ENCODE results near the gene PSG6.
"Not testable (repeated sequence)": the region's sequence is repeated elsewhere in the genome, so short reads cannot be mapped to it uniquely, and the experiment has no call there.

PSG6 gene

GRCh38 chr19:42917634-42918033 lies at the start of gene PSG6:
PSG6 (minus strand) TSS chr19:42917894; CDS start chr19:42917792, 102 bp downstream.
- H3K9me3 ChIP-seq; H3K4me3 ChIP-seq; H3K27ac ChIP-seq; H3K27me3 ChIP-seq; intact Hi-C loops (cut with DNase I; ENCODE audit: low total_unique reads); H3K36me3 ChIP-seq; H3K4me1 ChIP-seq: not testable (repeated sequence)
- DNase-seq: peak in 1 of 2 donors; percentile 23

- no peak overlapping the region for H3K4me3 ChIP-seq
- H3K9me3 ChIP-seq: no peaks in the 10 kb centered on the region
- TF ChIP-seq CTCF (IDR thresholded peaks at IDR 0.05): no peak
- no peaks in the 10 kb centered on the region for H3K4me1 ChIP-seq
- H3K27me3 ChIP-seq: no peaks in the 10 kb centered on the region
- DNase-seq: no peak
- H3K36me3 ChIP-seq: no peaks in the 10 kb centered on the region
- no peak overlapping the region for H3K27ac ChIP-seq
- intact Hi-C loops (cut with DNase I; ENCODE audit: low total_unique reads): no loop called here
Measured at GRCh38 chr19:42965176-42965575, 47.5 kb upstream of the PSG6 start.

GRCh38 chr19:42961119-42961518 lies 43.4 kb upstream of the PSG6 start:
- no peaks in the 10 kb centered on the region for H3K27me3 ChIP-seq
- no peaks in the 10 kb centered on the region for H3K36me3 ChIP-seq
- H3K4me1 ChIP-seq: no peaks in the 10 kb centered on the region
- no peak for DNase-seq
- H3K27ac ChIP-seq: no peak overlapping the region
- intact Hi-C loops (cut with DNase I; ENCODE audit: low total_unique reads): no loop called here
- no peaks in the 10 kb centered on the region for H3K9me3 ChIP-seq
- H3K4me3 ChIP-seq: no peak overlapping the region
- no peak for TF ChIP-seq CTCF (IDR thresholded peaks at IDR 0.05)

- H3K4me3 ChIP-seq; H3K27ac ChIP-seq; H3K9me3 ChIP-seq; H3K36me3 ChIP-seq; H3K27me3 ChIP-seq; H3K4me1 ChIP-seq; intact Hi-C loops (cut with DNase I; ENCODE audit: low total_unique reads); DNase-seq: not testable (repeated sequence)
Measured at GRCh38 chr19:42952126-42952525, 34.4 kb upstream of the PSG6 start.

- H3K4me1 ChIP-seq; H3K9me3 ChIP-seq; DNase-seq; intact Hi-C loops (cut with DNase I; ENCODE audit: low total_unique reads); H3K36me3 ChIP-seq; H3K27me3 ChIP-seq; H3K4me3 ChIP-seq; H3K27ac ChIP-seq: not testable (repeated sequence)
Measured at GRCh38 chr19:42951476-42951875, 33.8 kb upstream of the PSG6 start.

- H3K27ac ChIP-seq: no peak overlapping the region
- no peak for DNase-seq
- H3K4me1 ChIP-seq: no peaks in the 10 kb centered on the region
- no peak overlapping the region for H3K4me3 ChIP-seq
- no peaks in the 10 kb centered on the region for H3K36me3 ChIP-seq
- no peak for TF ChIP-seq CTCF (IDR thresholded peaks at IDR 0.05)
- no peaks in the 10 kb centered on the region for H3K27me3 ChIP-seq
- intact Hi-C loops (cut with DNase I; ENCODE audit: low total_unique reads): no loop called here
- H3K9me3 ChIP-seq: no peaks in the 10 kb centered on the region
Measured at GRCh38 chr19:42942187-42942789, 24.6 kb upstream of the PSG6 start.

- H3K4me1 ChIP-seq; H3K27ac ChIP-seq; H3K27me3 ChIP-seq; H3K9me3 ChIP-seq; DNase-seq; intact Hi-C loops (cut with DNase I; ENCODE audit: low total_unique reads); H3K4me3 ChIP-seq; H3K36me3 ChIP-seq: not testable (repeated sequence)
Measured at GRCh38 chr19:42937107-42937506, 19.4 kb upstream of the PSG6 start, which contains the start of gene PSG7. PSG7 (minus strand) TSS chr19:42937207; CDS start chr19:42937076, 131 bp downstream.

- intact Hi-C loops (cut with DNase I; ENCODE audit: low total_unique reads); H3K36me3 ChIP-seq; H3K4me3 ChIP-seq; H3K4me1 ChIP-seq; H3K27me3 ChIP-seq; DNase-seq; H3K9me3 ChIP-seq; H3K27ac ChIP-seq: not testable (repeated sequence)
Measured at GRCh38 chr19:42934726-42935125, 17.0 kb upstream of the PSG6 start.

GRCh38 chr19:42934183-42934582 lies 16.5 kb upstream of the PSG6 start:
- H3K4me3 ChIP-seq; H3K36me3 ChIP-seq; intact Hi-C loops (cut with DNase I; ENCODE audit: low total_unique reads); H3K27ac ChIP-seq; H3K4me1 ChIP-seq; H3K9me3 ChIP-seq; H3K27me3 ChIP-seq; DNase-seq: not testable (repeated sequence)

- H3K36me3 ChIP-seq; DNase-seq; H3K4me1 ChIP-seq; intact Hi-C loops (cut with DNase I; ENCODE audit: low total_unique reads); H3K27ac ChIP-seq; H3K9me3 ChIP-seq; H3K27me3 ChIP-seq; H3K4me3 ChIP-seq: not testable (repeated sequence)
Measured at GRCh38 chr19:42933412-42933811, 15.7 kb upstream of the PSG6 start.

GRCh38 chr19:42932485-42933101 lies 14.9 kb upstream of the PSG6 start:
- H3K4me1 ChIP-seq; H3K27me3 ChIP-seq; intact Hi-C loops (cut with DNase I; ENCODE audit: low total_unique reads); H3K9me3 ChIP-seq; H3K4me3 ChIP-seq; H3K36me3 ChIP-seq; H3K27ac ChIP-seq; DNase-seq: not testable (repeated sequence)
